SK-N-SH (cell line): ENCODE data around the gene LACTBL1. TPM values are rescaled to one million over a fixed set of nuclear protein-coding genes. Genes with fewer than 3 reads are reported as not detected.

Source experiments
- CTCF ChIA-PET: fragments of 300-600, 350-600 bp; formaldehyde crosslinking; extraction: SDS; loops from one replicate; lab custom pipeline; 2021; lab: Yijun Ruan, JAX
- POLR2A ChIA-PET: fragments of 350-600 bp; sonication (Branson Sonifier 250); formaldehyde crosslinking; extraction: SDS; loops from one replicate; lab custom pipeline; 2020; ENCODE audit warnings: antibody characterized with exemption, inconsistent platforms; lab: Yijun Ruan, JAX
- DNase-seq: peaks from one replicate; pipeline ENCODE4 v3.0.0; 2012
- H2AFZ ChIP-seq: fragments of 200-600 bp; sonication (generic); 2 replicates; pipeline ENCODE4 v1.8.1; 2016; ENCODE audit warnings: antibody characterized with exemption, mild to moderate bottlenecking, low read depth
- H3F3A ChIP-seq: fragments of 200-600 bp; sonication (generic); replicated peaks from 2 replicates; pipeline ENCODE3; 2016; ENCODE audit warnings: antibody characterized with exemption, mild to moderate bottlenecking; ENCODE audit not compliant: insufficient read depth
- H3K27ac ChIP-seq, 2 experiments: fragments of 200-500 bp in 1 of 2; fragments of 200-600 bp in 1 of 2; sonication (Bioruptor generic) in 1 of 2; sonication (generic), shearing (Covaris generic) in 1 of 2; 2 replicates each; pipeline versions ENCODE4 v1.5.1 to v1.6.1; 2014 to 2016; ENCODE audit warnings: low read depth in 2 of 2, inconsistent platforms in 1 of 2, low read length in 1 of 2, mild to moderate bottlenecking in 1 of 2, mixed read lengths in 1 of 2
- H3K27me3 ChIP-seq: fragments of 200-600 bp; sonication (generic), shearing (Covaris generic); 2 replicates; pipeline ENCODE4 v1.6.1; 2016; ENCODE audit warnings: mixed run types; ENCODE audit not compliant: insufficient read depth
- H3K36me3 ChIP-seq, 2 experiments: fragments of 200-500 bp in 1 of 2; fragments of 200-600 bp in 1 of 2; sonication (Bioruptor generic) in 1 of 2; sonication (generic) in 1 of 2; replicated peaks in 1 of 2; 2 replicates each; pipeline versions ENCODE3 to v1.5.1; 2014 to 2016; ENCODE audit warnings: low read length in 1 of 2, mild to moderate bottlenecking in 1 of 2; ENCODE audit not compliant: insufficient read depth in 2 of 2, control insufficient read depth in 1 of 2
- H3K4me1 ChIP-seq, 2 experiments: fragments of 200-500 bp in 1 of 2; fragments of 200-600 bp in 1 of 2; sonication (Bioruptor generic) in 1 of 2; sonication (generic), shearing (Covaris generic) in 1 of 2; 2 replicates each; pipeline versions ENCODE4 v1.5.1 to v1.6.1; 2014 to 2016; ENCODE audit warnings: low read depth in 1 of 2, low read length in 1 of 2, mixed run types in 1 of 2; ENCODE audit not compliant: insufficient read depth in 2 of 2, control insufficient read depth in 1 of 2
- H3K4me2 ChIP-seq: fragments of 200-600 bp; sonication (generic), shearing (Covaris generic); 2 replicates; pipeline ENCODE4 v1.6.1; 2017; ENCODE audit warnings: mixed run types
- H3K4me3 ChIP-seq, 2 experiments: fragments of 200-500 bp in 1 of 2; fragments of 200-600 bp in 1 of 2; sonication (Bioruptor generic) in 1 of 2; sonication (generic), shearing (Covaris generic) in 1 of 2; 2 replicates each; pipeline versions ENCODE4 v1.5.1 to v1.8.1; 2014 to 2016; ENCODE audit warnings: low read depth in 2 of 2, inconsistent platforms in 1 of 2, low read length in 1 of 2, mild to moderate bottlenecking in 1 of 2, mixed read lengths in 1 of 2, moderate library complexity in 1 of 2
- H3K79me2 ChIP-seq: fragments of 200-600 bp; sonication (generic); 2 replicates; pipeline ENCODE4 v1.8.1; 2017; ENCODE audit warnings: mild to moderate bottlenecking; ENCODE audit not compliant: insufficient read depth
- H3K9ac ChIP-seq: fragments of 200-600 bp; sonication (generic); 2 replicates; pipeline ENCODE4 v1.6.1; 2017; ENCODE audit warnings: mixed run types
- H3K9me2 ChIP-seq: fragments of 200-600 bp; sonication (generic); 2 replicates; pipeline ENCODE4 v1.6.1; 2017; ENCODE audit warnings: mixed run types
- H3K9me3 ChIP-seq: fragments of 200-600 bp; sonication (generic); 2 replicates; pipeline ENCODE4 v1.6.1; 2017; ENCODE audit warnings: mixed run types, mild to moderate bottlenecking, moderate library complexity
- H4K20me1 ChIP-seq: fragments of 200-600 bp; sonication (generic); 2 replicates; pipeline ENCODE4 v1.6.1; 2017; ENCODE audit warnings: mild to moderate bottlenecking, mixed run types; ENCODE audit not compliant: insufficient read depth
- FOSL2 ChIP-seq: IDR thresholded peaks from 2 replicates; pipeline ENCODE4 v1.4.0; 2012; ENCODE audit warnings: low read depth, mild to moderate bottlenecking, moderate library complexity, borderline replicate concordance
- FOXM1 ChIP-seq: IDR thresholded peaks from 2 replicates; pipeline ENCODE4 v1.4.0; 2012; ENCODE audit warnings: low read depth, mild to moderate bottlenecking
- IRF3 ChIP-seq: fragments of 150-350 bp; IDR thresholded peaks from 2 replicates; pipeline ENCODE4 v1.6.1; 2016; ENCODE audit warnings: mild to moderate bottlenecking, low read depth, low read length
- JUND ChIP-seq: IDR thresholded peaks from 2 replicates; pipeline ENCODE4 v1.4.0; 2012
- MEF2A ChIP-seq: IDR thresholded peaks from 2 replicates; pipeline ENCODE4 v1.4.0; 2012; ENCODE audit warnings: low read depth, borderline replicate concordance
- MXI1 ChIP-seq: IDR thresholded peaks from 2 replicates; pipeline ENCODE4 v1.6.1; 2012; ENCODE audit warnings: mild to moderate bottlenecking, low read depth, low read length, improper control_type of control experiment
- NFIC ChIP-seq: IDR thresholded peaks from 2 replicates; pipeline ENCODE4 v1.4.0; 2012; ENCODE audit warnings: borderline replicate concordance
- NRF1 ChIP-seq: IDR thresholded peaks from 2 replicates; pipeline ENCODE4 v1.6.1; 2012; ENCODE audit warnings: low read depth, mild to moderate bottlenecking, low read length
- PBX3 ChIP-seq: IDR thresholded peaks from 2 replicates; pipeline ENCODE4; 2012
- POLR2AphosphoS5 ChIP-seq: IDR thresholded peaks from 2 replicates; pipeline ENCODE4 v1.6.1; 2012; ENCODE audit warnings: low read depth, low read length
- RCOR1 ChIP-seq: fragments of 150-350 bp; IDR thresholded peaks from 2 replicates; pipeline ENCODE4 v1.6.1; 2017; ENCODE audit warnings: antibody characterized with exemption, low read length
- REST ChIP-seq: IDR thresholded peaks from 2 replicates; pipeline ENCODE4 v1.6.1; 2012; ENCODE audit warnings: mild to moderate bottlenecking, low read depth, low read length, moderate library complexity
- RFX5 ChIP-seq: IDR thresholded peaks from 2 replicates; pipeline ENCODE4 v1.6.1; 2012; ENCODE audit warnings: mild to moderate bottlenecking, improper control_type of control experiment, low read length
- SIN3A ChIP-seq: IDR thresholded peaks from 2 replicates; pipeline ENCODE4 v1.6.1; 2012; ENCODE audit warnings: low read depth, mild to moderate bottlenecking, low read length, moderate library complexity, borderline replicate concordance
- TAF1 ChIP-seq: IDR thresholded peaks from 2 replicates; pipeline ENCODE4 v1.6.1; 2012; ENCODE audit warnings: low read depth, mild to moderate bottlenecking, low read length, moderate library complexity, borderline replicate concordance
- TCF12 ChIP-seq: IDR thresholded peaks from 2 replicates; pipeline ENCODE4 v1.4.0; 2012
- USF2 ChIP-seq: fragments of 150-350 bp; IDR thresholded peaks from 2 replicates; pipeline ENCODE4 v1.6.1; 2017; ENCODE audit warnings: antibody characterized with exemption, low read length, low read depth, borderline replicate concordance
- YY1 ChIP-seq: IDR thresholded peaks from 2 replicates; pipeline ENCODE4 v1.4.0; 2012; ENCODE audit warnings: low read depth, mild to moderate bottlenecking
- WGBS: methylation state at CpG from one replicate; pipeline ENCODE4 v1.1.6; 2017; ENCODE audit warnings: low lambda C conversion rate; 5-methylcytosine and 5-hydroxymethylcytosine counted together
- polyA plus RNA-seq, 3 experiments: library from polyadenylated mRNA; depleted of rRNA; stranded (reverse); fragments of >200 nt; gene quantifications; 2 replicates each; pipeline ENCODE4 v1.2.3, GENCODE V29; 2012
- TF ChIP-seq, protein P1 (sequence below): IDR thresholded peaks from 2 replicates; pipeline ENCODE4 v1.4.0; 2012; ENCODE audit warnings: low read depth, borderline replicate concordance
- TF ChIP-seq, protein P2 (sequence below): IDR thresholded peaks from 2 replicates; pipeline ENCODE4 v1.4.0; 2012; ENCODE audit warnings: low read depth

The LACTBL1 gene
- polyA plus RNA-seq, 1 of the 3 experiments (the other 2 are of a cell fraction), result not detected

DNA sequence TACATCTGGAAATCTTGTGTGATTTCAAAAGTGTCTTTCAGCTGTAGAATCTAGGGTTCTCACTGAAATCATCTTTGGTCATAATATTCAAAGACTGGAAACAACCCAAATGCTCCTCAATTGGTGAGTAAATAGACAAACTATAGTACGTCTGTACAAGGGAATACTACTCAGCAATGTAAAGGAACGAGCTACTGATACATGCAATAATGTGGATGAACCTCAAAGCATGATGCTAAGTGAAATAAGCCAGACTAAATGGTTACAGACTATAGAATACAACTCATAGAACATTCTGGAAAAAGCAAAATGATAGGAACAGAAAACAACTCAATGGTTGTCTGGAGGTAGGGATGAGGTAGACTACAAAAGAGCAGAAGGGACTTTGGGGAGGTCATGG, 2.6 kb downstream of the LACTBL1 start:
- Histone ChIP-seq H3K4me1 (peaks cover 5 to 13% of the 10 kb centered on the region in 2 experiments; a peak in 2 of 4 replicates), H3K9ac (no peak overlapping the region), H3K36me3 (no peaks in the 10 kb centered on the region), H3K4me2 (no peak overlapping the region), H3K79me2 (no peaks in the 10 kb centered on the region), H4K20me1 (no peaks in the 10 kb centered on the region), H3K9me3 (no peaks in the 10 kb centered on the region), H3K4me3 (no peak overlapping the region), H2AFZ (no peak overlapping the region), H3K9me2 (no peaks in the 10 kb centered on the region), H3K27me3 (no peaks in the 10 kb centered on the region), H3F3A (no peaks in the 10 kb centered on the region), H3K27ac (no peak overlapping the region)
- WGBS, result 90% methylated on average over 2 of the region's 2 CpGs
- no peak for DNase-seq
- no peak for TF ChIP-seq TCF12
- no peak for TF ChIP-seq USF2
- TF ChIP-seq RFX5, result no peak
- no peak for TF ChIP-seq NRF1
- TF ChIP-seq SIN3A, result no peak
- no peak for TF ChIP-seq JUND
- TF ChIP-seq REST, result no peak
- no peak for TF ChIP-seq NFIC
- TF ChIP-seq PBX3, result no peak
- TF ChIP-seq TAF1, result no peak
- no peak for TF ChIP-seq FOXM1
- TF ChIP-seq, protein P1, sequence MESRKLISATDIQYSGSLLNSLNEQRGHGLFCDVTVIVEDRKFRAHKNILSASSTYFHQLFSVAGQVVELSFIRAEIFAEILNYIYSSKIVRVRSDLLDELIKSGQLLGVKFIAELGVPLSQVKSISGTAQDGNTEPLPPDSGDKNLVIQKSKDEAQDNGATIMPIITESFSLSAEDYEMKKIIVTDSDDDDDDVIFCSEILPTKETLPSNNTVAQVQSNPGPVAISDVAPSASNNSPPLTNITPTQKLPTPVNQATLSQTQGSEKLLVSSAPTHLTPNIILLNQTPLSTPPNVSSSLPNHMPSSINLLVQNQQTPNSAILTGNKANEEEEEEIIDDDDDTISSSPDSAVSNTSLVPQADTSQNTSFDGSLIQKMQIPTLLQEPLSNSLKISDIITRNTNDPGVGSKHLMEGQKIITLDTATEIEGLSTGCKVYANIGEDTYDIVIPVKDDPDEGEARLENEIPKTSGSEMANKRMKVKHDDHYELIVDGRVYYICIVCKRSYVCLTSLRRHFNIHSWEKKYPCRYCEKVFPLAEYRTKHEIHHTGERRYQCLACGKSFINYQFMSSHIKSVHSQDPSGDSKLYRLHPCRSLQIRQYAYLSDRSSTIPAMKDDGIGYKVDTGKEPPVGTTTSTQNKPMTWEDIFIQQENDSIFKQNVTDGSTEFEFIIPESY, result no peak
- TF ChIP-seq RCOR1, result no peak
- no peak for TF ChIP-seq IRF3
- TF ChIP-seq, protein P2, sequence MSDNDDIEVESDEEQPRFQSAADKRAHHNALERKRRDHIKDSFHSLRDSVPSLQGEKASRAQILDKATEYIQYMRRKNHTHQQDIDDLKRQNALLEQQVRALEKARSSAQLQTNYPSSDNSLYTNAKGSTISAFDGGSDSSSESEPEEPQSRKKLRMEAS, result no peak
- TF ChIP-seq MEF2A, result no peak
- no peak for TF ChIP-seq FOSL2
- TF ChIP-seq MXI1, result no peak
- no peak for TF ChIP-seq YY1
- TF ChIP-seq POLR2AphosphoS5, result no peak
- CTCF ChIA-PET, result interaction anchor here (1.4 to 11.2 kb wide), 3 partner anchors 130 to 305 kb away, joined by 3 to 159 read pairs (median 3); no protein-coding TSS in a partner anchor
- POLR2A ChIA-PET, result no interaction called here
